A549 (cell line): Measurements from ENCODE around the gene FRMD8. TPM values are rescaled to one million over a fixed set of nuclear protein-coding genes. Genes with fewer than 3 reads are reported as not detected.
A peak's percentile ranks its signal among the peaks of the same experiment; 100 is the strongest.

Experiments used
- ATAC-seq, 2 experiments: fragments of 200-7000 bp in 1 of 2; fragments of >200 bp in 1 of 2; cut with Nextera tagmentation in 1 of 2; cut with Tn5 transposase in 1 of 2; 3 replicates each; pipeline versions ENCODE4 v1.8.0 to v1.9.1; 2018 to 2020; ENCODE audit warnings: mild to moderate bottlenecking in 1 of 2, moderate library complexity in 1 of 2
- CTCF ChIA-PET: fragments of 300-600 bp; sonication (Branson Sonifier 250); formaldehyde crosslinking; extraction: SDS; loops from one replicate; lab custom pipeline; 2021; ENCODE audit warnings: antibody characterized with exemption, inconsistent platforms; lab: Yijun Ruan, JAX
- POLR2A ChIA-PET: fragments of 350-600 bp; formaldehyde crosslinking; extraction: SDS; loops from one replicate; lab custom pipeline; 2021; ENCODE audit warnings: antibody characterized with exemption, inconsistent platforms; lab: Yijun Ruan, JAX
- DNase-seq, 2 experiments: peaks; one replicate each; pipeline versions ENCODE4 v3.0.0 to v3.0.0-alpha.2; 2011 to 2016; ENCODE audit warnings: low read depth in 1 of 2, low spot score in 1 of 2
- FAIRE-seq: peaks from 2 replicates; lab custom pipeline; 2011; peaks lifted over from hg19 to GRCh38; lab: Jason Lieb, UNC
- H3K27ac ChIP-seq, 2 experiments: fragments of >200 bp; sonication (Bioruptor Twin); formaldehyde crosslinking; 3 replicates each; pipeline ENCODE4 v1.5.1; 2016 to 2017
- H3K4me1 ChIP-seq: fragments of >200 bp; sonication (Bioruptor Twin); formaldehyde crosslinking; 3 replicates; pipeline ENCODE4 v1.6.1; 2016
- H3K4me2 ChIP-seq: fragments of >200 bp; sonication (Bioruptor Twin); formaldehyde crosslinking; 3 replicates; pipeline ENCODE4 v1.6.1; 2016
- H3K4me3 ChIP-seq: fragments of >200 bp; sonication (Bioruptor Twin); formaldehyde crosslinking; 3 replicates; pipeline ENCODE4 v1.5.1; 2016
- H3K9me3 ChIP-seq: fragments of >200 bp; sonication (Bioruptor Twin); formaldehyde crosslinking; 3 replicates; pipeline ENCODE4 v1.6.1; 2016
- ATOH8 ChIP-seq: fragments of 250-450 bp; sonication (Bioruptor Pico); IDR thresholded peaks from 2 replicates; pipeline ENCODE4 v1.5.0; 2020; ENCODE audit warnings: low read depth, mild to moderate bottlenecking, moderate library complexity
- BHLHE40 ChIP-seq: IDR thresholded peaks from 2 replicates; pipeline ENCODE4 v1.6.1; 2012; ENCODE audit warnings: low read depth, low read length, inconsistent platforms
- CBX8 ChIP-seq: fragments of 200-600 bp; sonication (generic); IDR thresholded peaks from 2 replicates; pipeline ENCODE4 v1.6.1; 2016
- CEBPB ChIP-seq, 2 experiments: fragments of >200 bp in 1 of 2; sonication (Bioruptor Twin) in 1 of 2; formaldehyde crosslinking in 1 of 2; IDR thresholded peaks; 2 replicates each; pipeline ENCODE4 v1.6.1; 2012 to 2016
- CHD2 ChIP-seq: fragments of 150-350 bp; IDR thresholded peaks from 2 replicates; pipeline ENCODE4 v1.6.1; 2014; ENCODE audit warnings: low read length; ENCODE audit not compliant: partially characterized antibody
- CHD4 ChIP-seq: fragments of 200-600 bp; sonication (generic); IDR thresholded peaks from 2 replicates; pipeline ENCODE4 v1.6.1; 2016; ENCODE audit warnings: antibody characterized with exemption, mild to moderate bottlenecking, borderline replicate concordance
- ESRRA ChIP-seq: fragments of 150-350 bp; IDR thresholded peaks from 2 replicates; pipeline ENCODE4 v1.6.1; 2014; ENCODE audit warnings: mild to moderate bottlenecking, low read length, borderline replicate concordance
- FOSB ChIP-seq: fragments of 250-450 bp; sonication (Bioruptor Pico); IDR thresholded peaks from 2 replicates; pipeline ENCODE4 v1.5.0; 2020; ENCODE audit warnings: mild to moderate bottlenecking, moderate library complexity
- FOXS1 ChIP-seq: fragments of 250-450 bp; sonication (Bioruptor Pico); IDR thresholded peaks from 2 replicates; pipeline ENCODE4 v1.5.0; 2020; ENCODE audit warnings: mild to moderate bottlenecking, moderate library complexity
- HES2 ChIP-seq: fragments of >200 bp; sonication (Bioruptor Twin); formaldehyde crosslinking; IDR thresholded peaks from 2 replicates; pipeline ENCODE4 v1.6.1; 2016
- HEYL ChIP-seq: fragments of 250-450 bp; sonication (Bioruptor Pico); IDR thresholded peaks from 2 replicates; pipeline ENCODE4 v1.8.0; 2021; ENCODE audit warnings: mild to moderate bottlenecking, moderate library complexity
- HOXB13 ChIP-seq: fragments of 250-450 bp; sonication (Bioruptor Pico); IDR thresholded peaks from 2 replicates; pipeline ENCODE4 v1.5.0; 2020; ENCODE audit warnings: low read depth, mild to moderate bottlenecking, moderate library complexity
- HOXB5 ChIP-seq: fragments of 250-450 bp; sonication (Bioruptor Pico); IDR thresholded peaks from 2 replicates; pipeline ENCODE4 v1.5.0; 2020; ENCODE audit warnings: mild to moderate bottlenecking, moderate library complexity
- JUN ChIP-seq, 2 experiments: fragments of >200 bp; sonication (Bioruptor Twin); formaldehyde crosslinking; IDR thresholded peaks; 2 replicates in 1 of 2; 3 replicates in 1 of 2; pipeline ENCODE4 v1.6.1; 2016 to 2017
- JUNB ChIP-seq: fragments of >200 bp; sonication (Bioruptor Twin); formaldehyde crosslinking; IDR thresholded peaks from 2 replicates; pipeline ENCODE4 v1.6.1; 2016
- KDM1A ChIP-seq: fragments of 200-600 bp; sonication (generic); IDR thresholded peaks from 2 replicates; pipeline ENCODE4 v1.6.1; 2016; ENCODE audit warnings: low read depth, mild to moderate bottlenecking
- MAFK ChIP-seq: fragments of 450-650 bp; IDR thresholded peaks from 2 replicates; pipeline ENCODE4 v1.6.1; 2014; ENCODE audit not compliant: partially characterized antibody
- MAZ ChIP-seq: fragments of 150-350 bp; IDR thresholded peaks from 2 replicates; pipeline ENCODE4 v1.6.1; 2014; ENCODE audit warnings: antibody characterized with exemption, low read depth, low read length, borderline replicate concordance
- NR3C1 ChIP-seq: fragments of >200 bp; sonication (Bioruptor Twin); formaldehyde crosslinking; IDR thresholded peaks from 3 replicates; pipeline ENCODE4 v1.6.1; 2017
- PBX3 ChIP-seq: IDR thresholded peaks from 2 replicates; pipeline ENCODE4 v1.6.1; 2012
- PHF8 ChIP-seq: fragments of 200-600 bp; sonication (generic); IDR thresholded peaks from 2 replicates; pipeline ENCODE4 v1.6.1; 2016; ENCODE audit warnings: low read depth, mild to moderate bottlenecking, antibody characterized with exemption, moderate library complexity, borderline replicate concordance
- RAD21 ChIP-seq, 2 experiments: fragments of >200 bp in 1 of 2; sonication (Bioruptor Twin) in 1 of 2; formaldehyde crosslinking in 1 of 2; IDR thresholded peaks in 1 of 2; conservative IDR thresholded peaks in 1 of 2; 2 replicates in 1 of 2; 3 replicates in 1 of 2; pipeline ENCODE4 v1.6.1; 2012 to 2018; ENCODE audit warnings: inconsistent platforms in 1 of 2
- RNF2 ChIP-seq: fragments of 200-600 bp; sonication (generic); IDR thresholded peaks from 2 replicates; pipeline ENCODE4 v1.6.1; 2016; ENCODE audit warnings: low read depth, mild to moderate bottlenecking, antibody characterized with exemption, moderate library complexity, borderline replicate concordance
- SMC3 ChIP-seq: fragments of >200 bp; sonication (Bioruptor Twin); formaldehyde crosslinking; IDR thresholded peaks from 3 replicates; pipeline ENCODE4 v1.6.1; 2018; ENCODE audit warnings: inconsistent platforms
- TP53 ChIP-seq: fragments of 250-450 bp; sonication (Bioruptor Pico); IDR thresholded peaks from 2 replicates; pipeline ENCODE4 v1.5.0; 2021; ENCODE audit warnings: mild to moderate bottlenecking, moderate library complexity
- ZC3H11A ChIP-seq: fragments of 450-650 bp; IDR thresholded peaks from 2 replicates; pipeline ENCODE4 v1.6.1; 2014; ENCODE audit warnings: antibody characterized with exemption, mild to moderate bottlenecking
- WGBS: methylation state at CpG from one replicate; pipeline ENCODE4 v1.1.6; 2017; ENCODE audit errors: missing lambda C conversion rate; 5-methylcytosine and 5-hydroxymethylcytosine counted together
- polyA plus RNA-seq, 4 experiments: library from polyadenylated mRNA; depleted of rRNA in 3 of 4; stranded (reverse); fragments of >200 nt; fragmentation: RNase III in 1 of 4; extraction: RNeasy Plus Mini Kit Qiagen cat#74134 plus additional on column Dnase treatment in 1 of 4; gene quantifications; 2 replicates in 3 of 4; 3 replicates in 1 of 4; pipeline ENCODE4 v1.2.3, GENCODE V29; 2011 to 2017
- TF ChIP-seq, protein P1 (sequence below): fragments of >200 bp; sonication (Bioruptor Twin); formaldehyde crosslinking; IDR thresholded peaks from 3 replicates; pipeline ENCODE4 v1.6.1; 2016
- TF ChIP-seq, protein P2 (sequence below): fragments of 150-350 bp; IDR thresholded peaks from 2 replicates; pipeline ENCODE4 v1.6.1; 2014; ENCODE audit warnings: low read depth, mild to moderate bottlenecking, low read length

FRMD8 gene
- polyA plus RNA-seq, 2 of the 4 experiments (the other 2 are of a cell fraction), result 12.9 to 20.0 TPM

- peak; percentile 46; the same call in 1 of the 2 replicates for TF ChIP-seq TP53 (CRISPR knock-in tag)
- TF ChIP-seq ZC3H11A, result no peak
- peak; percentile 94 for TF ChIP-seq HOXB13 (CRISPR knock-in tag)
- no peak for TF ChIP-seq BHLHE40
- no peak for TF ChIP-seq CBX8
- TF ChIP-seq PHF8, result peak; percentile 39; the same call in 1 of the 2 replicates
- TF ChIP-seq CHD2, result no peak
- no peak for TF ChIP-seq MAZ
- peak; percentile 0; the same call in 1 of the 2 replicates for TF ChIP-seq CHD4
- TF ChIP-seq, protein P1, sequence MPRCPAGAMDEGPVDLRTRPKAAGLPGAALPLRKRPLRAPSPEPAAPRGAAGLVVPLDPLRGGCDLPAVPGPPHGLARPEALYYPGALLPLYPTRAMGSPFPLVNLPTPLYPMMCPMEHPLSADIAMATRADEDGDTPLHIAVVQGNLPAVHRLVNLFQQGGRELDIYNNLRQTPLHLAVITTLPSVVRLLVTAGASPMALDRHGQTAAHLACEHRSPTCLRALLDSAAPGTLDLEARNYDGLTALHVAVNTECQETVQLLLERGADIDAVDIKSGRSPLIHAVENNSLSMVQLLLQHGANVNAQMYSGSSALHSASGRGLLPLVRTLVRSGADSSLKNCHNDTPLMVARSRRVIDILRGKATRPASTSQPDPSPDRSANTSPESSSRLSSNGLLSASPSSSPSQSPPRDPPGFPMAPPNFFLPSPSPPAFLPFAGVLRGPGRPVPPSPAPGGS, result no peak
- no peak for TF ChIP-seq MAFK
- no peak for TF ChIP-seq HES2
- no peak for TF ChIP-seq JUNB
- TF ChIP-seq HEYL (CRISPR knock-in tag), result peak; percentile 62; the same call in 1 of the 2 replicates
- TF ChIP-seq ATOH8 (CRISPR knock-in tag), result peak; percentile 74
Observed at GRCh38 chr11:65386307-65387140, at the start of gene FRMD8 (continued).

- ATAC-seq (no peak), DNase-seq (no peak), FAIRE-seq (no peak)
- H3K4me2 ChIP-seq, result no peak overlapping the region
- H3K4me3 ChIP-seq, result no peak overlapping the region
- TF ChIP-seq JUNB (no peak), CBX8 (no peak), ESRRA (no peak), HOXB5 (CRISPR knock-in tag) (no peak), KDM1A (no peak), NR3C1 (no peak)
- TF ChIP-seq, protein P2, sequence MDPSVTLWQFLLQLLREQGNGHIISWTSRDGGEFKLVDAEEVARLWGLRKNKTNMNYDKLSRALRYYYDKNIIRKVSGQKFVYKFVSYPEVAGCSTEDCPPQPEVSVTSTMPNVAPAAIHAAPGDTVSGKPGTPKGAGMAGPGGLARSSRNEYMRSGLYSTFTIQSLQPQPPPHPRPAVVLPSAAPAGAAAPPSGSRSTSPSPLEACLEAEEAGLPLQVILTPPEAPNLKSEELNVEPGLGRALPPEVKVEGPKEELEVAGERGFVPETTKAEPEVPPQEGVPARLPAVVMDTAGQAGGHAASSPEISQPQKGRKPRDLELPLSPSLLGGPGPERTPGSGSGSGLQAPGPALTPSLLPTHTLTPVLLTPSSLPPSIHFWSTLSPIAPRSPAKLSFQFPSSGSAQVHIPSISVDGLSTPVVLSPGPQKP, result no peak
- POLR2A ChIA-PET, result no interaction called here
- no peaks in the 10 kb centered on the region for H3K9me3 ChIP-seq
- H3K27ac ChIP-seq, result no peak overlapping the region
- WGBS, result 90% methylated on average over 7 of the region's 7 CpGs
- H3K4me1 ChIP-seq, result peaks cover 9% of the 10 kb centered on the region
- CTCF ChIA-PET, result interaction anchor here (1.1 to 78.3 kb wide), 5 partner anchors 9 to 135 kb away, joined by 3 to 3090 read pairs (median 9); partner anchors contain the start of genes CDC42EP2, POLA2 and TIGD3
Observed at GRCh38 chr11:65338676-65339075, 47.8 kb upstream of the FRMD8 start.

DNA sequence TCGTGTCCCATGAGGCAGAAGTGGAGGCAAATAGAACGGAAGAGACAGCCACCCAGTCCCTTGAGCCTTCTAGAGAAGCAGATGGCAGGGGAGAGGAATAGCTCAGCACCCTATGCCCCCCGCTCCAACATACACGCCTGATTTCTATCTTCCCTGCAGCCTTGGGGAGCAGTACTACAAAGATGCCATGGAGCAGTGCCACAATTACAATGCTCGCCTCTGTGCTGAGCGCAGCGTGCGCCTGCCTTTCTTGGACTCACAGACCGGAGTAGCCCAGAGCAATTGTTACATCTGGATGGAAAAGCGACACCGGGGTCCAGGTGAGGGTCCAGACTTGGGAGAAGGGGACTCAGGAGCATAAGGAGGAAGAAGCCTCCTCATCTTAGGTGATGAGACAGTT, 46.2 kb upstream of the FRMD8 start:
- WGBS, result 91% methylated on average over 11 of the region's 11 CpGs
- CTCF ChIA-PET, result interaction anchor here (1.1 to 78.3 kb wide), 3 partner anchors 11 to 180 kb away, joined by 3 to 3090 read pairs (median 58); partner anchors contain the start of genes CDC42EP2, POLA2 and TIGD3
- ATAC-seq (no peak), FAIRE-seq (no peak), DNase-seq (no peak)
- no peak overlapping the region for H3K4me3 ChIP-seq
- TF ChIP-seq ATOH8 (CRISPR knock-in tag) (no peak), PBX3 (no peak), KDM1A (no peak), HOXB5 (CRISPR knock-in tag) (no peak), CHD4 (no peak), FOXS1 (CRISPR knock-in tag) (no peak), SMC3 (no peak), RAD21 (conservative IDR thresholded peaks at IDR 0.05 in 1 of 2, IDR thresholded peaks at IDR 0.05 in 1 of 2) (no peak), RNF2 (no peak), FOSB (CRISPR knock-in tag) (no peak), HEYL (CRISPR knock-in tag) (no peak), CEBPB (IDR thresholded peaks at IDR 0.05) (no peak), JUN (IDR thresholded peaks at IDR 0.05) (no peak)
- no peak overlapping the region for H3K4me2 ChIP-seq
- H3K27ac ChIP-seq, result no peak overlapping the region
- H3K4me1 ChIP-seq, result peaks cover 3% of the 10 kb centered on the region; the same call in 2 of the 3 replicates
- H3K9me3 ChIP-seq, result no peaks in the 10 kb centered on the region
- POLR2A ChIA-PET, result no interaction called here
